ENCODE results near the gene BTNL3.

Gene BTNL3

GRCh38 chr5:181020688-181021087, 32.0 kb downstream of the BTNL3 start:
- no peak overlapping the region for H3K4me3 ChIP-seq (ENCODE audit: low read depth, low read length)
- TF ChIP-seq, protein P1, sequence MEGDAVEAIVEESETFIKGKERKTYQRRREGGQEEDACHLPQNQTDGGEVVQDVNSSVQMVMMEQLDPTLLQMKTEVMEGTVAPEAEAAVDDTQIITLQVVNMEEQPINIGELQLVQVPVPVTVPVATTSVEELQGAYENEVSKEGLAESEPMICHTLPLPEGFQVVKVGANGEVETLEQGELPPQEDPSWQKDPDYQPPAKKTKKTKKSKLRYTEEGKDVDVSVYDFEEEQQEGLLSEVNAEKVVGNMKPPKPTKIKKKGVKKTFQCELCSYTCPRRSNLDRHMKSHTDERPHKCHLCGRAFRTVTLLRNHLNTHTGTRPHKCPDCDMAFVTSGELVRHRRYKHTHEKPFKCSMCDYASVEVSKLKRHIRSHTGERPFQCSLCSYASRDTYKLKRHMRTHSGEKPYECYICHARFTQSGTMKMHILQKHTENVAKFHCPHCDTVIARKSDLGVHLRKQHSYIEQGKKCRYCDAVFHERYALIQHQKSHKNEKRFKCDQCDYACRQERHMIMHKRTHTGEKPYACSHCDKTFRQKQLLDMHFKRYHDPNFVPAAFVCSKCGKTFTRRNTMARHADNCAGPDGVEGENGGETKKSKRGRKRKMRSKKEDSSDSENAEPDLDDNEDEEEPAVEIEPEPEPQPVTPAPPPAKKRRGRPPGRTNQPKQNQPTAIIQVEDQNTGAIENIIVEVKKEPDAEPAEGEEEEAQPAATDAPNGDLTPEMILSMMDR (IDR thresholded peaks at IDR 0.05; ENCODE audit: low read depth, low read length, missing control alignments), result no peak
- no peak for DNase-seq (ENCODE audit: low read depth)

DNA sequence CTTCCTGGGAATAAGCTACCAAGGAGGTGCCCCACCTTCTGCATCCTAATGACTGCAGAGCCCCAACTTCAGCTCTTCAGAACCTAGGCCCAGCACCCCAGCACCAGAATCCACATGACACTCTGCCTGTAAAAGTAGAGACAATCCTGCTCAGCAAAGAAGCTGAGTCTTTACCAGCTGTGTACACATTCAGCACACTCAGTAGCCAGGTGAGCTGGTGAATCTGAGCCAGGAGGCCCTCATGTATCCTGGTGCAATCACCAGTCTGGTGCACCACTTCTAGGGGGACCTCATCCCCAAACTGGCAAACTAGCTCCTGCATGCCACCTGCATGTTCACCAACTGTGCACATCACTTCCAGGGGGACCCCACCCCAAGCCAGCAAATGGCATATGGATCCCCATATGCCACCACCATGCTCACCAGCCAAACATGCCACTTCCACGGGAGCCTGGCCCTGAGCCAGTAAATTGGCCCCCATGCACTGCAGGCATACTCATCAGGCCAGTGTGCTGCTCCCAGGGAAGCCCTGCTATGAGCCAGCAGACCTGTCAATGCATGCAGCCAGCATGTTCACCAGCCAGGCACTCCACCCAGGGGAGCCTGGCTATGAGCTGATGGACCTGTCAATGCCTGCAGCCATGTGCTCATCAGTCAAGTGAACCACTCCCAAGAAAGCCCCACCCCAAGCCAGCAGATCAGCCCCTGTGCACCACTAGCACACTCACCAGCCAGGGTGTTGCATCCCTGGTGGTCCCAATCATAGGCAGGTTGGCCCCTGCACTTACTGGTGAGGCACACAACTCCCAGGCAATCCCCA, 35.8 kb downstream of the BTNL3 start:
- TF ChIP-seq, protein P1 (IDR thresholded peaks at IDR 0.05; ENCODE audit: low read depth, low read length, missing control alignments), result no peak
- DNase-seq (ENCODE audit: low read depth), result no peak
- H3K4me3 ChIP-seq (ENCODE audit: low read depth, low read length), result no peak overlapping the region

DNA sequence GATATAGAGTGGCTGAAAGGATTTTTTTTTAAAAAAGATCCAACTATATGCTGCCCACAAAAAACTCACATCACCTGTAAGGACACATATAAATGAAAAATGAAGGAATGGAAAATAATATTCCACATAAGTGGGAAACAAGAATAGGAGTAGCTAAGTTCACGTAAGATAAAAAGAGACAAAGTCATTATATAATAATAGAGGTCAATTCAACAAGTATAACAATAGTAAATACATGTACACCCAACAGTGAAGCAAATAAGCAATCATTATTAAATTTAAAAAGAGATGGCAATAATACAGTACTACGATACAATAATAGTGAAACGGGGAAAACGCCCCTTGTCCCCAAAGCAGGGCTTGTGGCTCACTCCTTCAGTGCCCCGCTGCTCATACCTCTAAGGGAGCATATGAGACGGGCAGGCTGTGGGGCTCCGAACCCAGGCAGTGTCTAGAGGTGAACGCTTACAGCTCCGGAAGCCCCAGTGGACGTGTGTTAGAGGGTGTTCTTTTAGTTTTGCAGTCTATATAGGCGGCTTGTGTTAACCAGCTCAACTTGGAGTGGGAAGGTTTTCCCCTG, 38.9 kb downstream of the BTNL3 start:
- TF ChIP-seq, protein P1 (IDR thresholded peaks at IDR 0.05; ENCODE audit: low read depth, low read length, missing control alignments), result no peak
- H3K4me3 ChIP-seq (ENCODE audit: low read depth, low read length), result no peak overlapping the region
- no peak for DNase-seq (ENCODE audit: low read depth)

DNA sequence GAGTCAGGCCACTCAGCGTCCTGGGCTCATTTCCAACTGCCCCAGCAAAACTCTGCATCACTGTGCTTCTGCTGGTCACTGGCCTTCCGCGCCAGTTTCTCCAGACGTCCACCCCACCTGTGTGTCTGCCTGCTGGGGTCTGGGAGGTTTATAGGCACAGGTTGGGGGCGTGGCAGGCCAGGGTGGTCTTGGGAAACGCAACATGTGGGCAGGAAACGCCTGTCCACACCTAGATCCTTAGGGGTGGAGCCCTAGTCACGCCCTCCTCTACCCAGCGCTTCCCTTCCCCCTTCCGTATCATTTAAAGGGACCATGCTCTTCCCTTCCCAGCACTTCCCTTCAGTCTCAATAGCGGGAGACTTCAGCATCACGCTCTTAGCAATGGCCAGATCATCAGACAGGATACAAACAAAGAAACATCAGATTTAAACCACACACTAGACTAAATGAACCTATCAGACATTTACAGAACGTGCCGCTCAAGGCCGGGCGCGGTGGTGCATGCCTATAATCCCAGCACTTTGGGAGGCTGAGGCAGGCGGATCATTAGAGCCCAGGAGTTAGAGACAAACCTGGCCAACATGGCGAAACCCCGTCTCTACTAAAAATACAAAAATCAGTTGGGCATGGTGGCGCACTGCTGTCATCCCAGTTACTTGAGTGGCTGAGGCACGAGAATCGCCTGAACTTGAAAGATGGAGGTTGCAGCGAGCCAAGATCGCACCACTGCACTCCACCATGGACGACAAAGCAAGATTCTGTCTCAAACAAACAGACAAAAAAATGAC, 39.6 kb downstream of the BTNL3 start:
- no peak for DNase-seq (ENCODE audit: low read depth)
- TF ChIP-seq, protein P1 (IDR thresholded peaks at IDR 0.05; ENCODE audit: low read depth, low read length, missing control alignments), result no peak
- no peak overlapping the region for H3K4me3 ChIP-seq (ENCODE audit: low read depth, low read length)

DNA sequence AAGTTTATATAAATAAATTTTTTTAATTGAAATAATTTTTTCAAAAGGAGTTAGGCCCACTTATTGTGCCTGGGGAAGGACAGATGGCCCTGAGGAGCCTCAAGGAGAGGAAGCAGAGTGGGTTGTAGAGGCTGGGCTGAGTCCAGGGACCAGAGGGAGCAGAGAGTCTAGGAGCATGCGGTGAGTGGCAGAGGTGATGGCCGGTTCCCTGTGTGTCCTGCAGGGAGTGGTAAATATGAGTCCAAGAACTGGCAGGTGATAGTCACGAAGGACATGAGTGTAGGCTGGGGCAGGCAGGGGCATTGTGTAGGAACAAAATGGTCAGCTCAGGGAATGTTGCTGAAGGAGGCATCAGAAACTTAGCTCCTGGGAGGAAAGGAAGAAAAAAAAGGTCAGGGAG, 43.1 kb downstream of the BTNL3 start:
- no peak for DNase-seq (ENCODE audit: low read depth)
- no peak overlapping the region for H3K4me3 ChIP-seq (ENCODE audit: low read depth, low read length)
- TF ChIP-seq, protein P1 (IDR thresholded peaks at IDR 0.05; ENCODE audit: low read depth, low read length, missing control alignments), result no peak

GRCh38 chr5:181035991-181036815, 47.6 kb downstream of the BTNL3 start:
- TF ChIP-seq, protein P1 (IDR thresholded peaks at IDR 0.05; ENCODE audit: low read depth, low read length, missing control alignments), result no peak
- DNase-seq (ENCODE audit: low read depth), result no peak
- H3K4me3 ChIP-seq (ENCODE audit: low read depth, low read length), result no peak overlapping the region

Data from GM12864 (cell line).